ENCODE data around the gene DMPK.
"Not testable (repeated sequence)": the region's sequence is repeated elsewhere in the genome, so short reads cannot be mapped to it uniquely, and the experiment has no call there.

DMPK gene

GRCh38 chr19:45733160-45733810 is 49.0 kb downstream of the DMPK start, which contains the start of gene MEIOSIN:
TSS of gene MEIOSIN (plus strand) at chr19:45733439. CDS start at chr19:45735377, 1,938 bp downstream.
- DNase-seq: no peak

- peak; percentile 98 to 99 for DNase-seq
Observed at GRCh38 chr19:45730368-45731288, 51.7 kb downstream of the DMPK start, which contains the start of gene FBXO46. TSS of gene FBXO46 (minus strand) at chr19:45730896. CDS start at chr19:45713495, 17,401 bp downstream.

GRCh38 chr19:45729800-45730290 is 52.4 kb downstream of the DMPK start:
- DNase-seq: peak in 1 of 2 experiments; percentile 31

GRCh38 chr19:45728683-45729082 is 53.6 kb downstream of the DMPK start:
- DNase-seq: not testable (repeated sequence)

GRCh38 chr19:45720065-45720464 is 62.2 kb downstream of the DMPK start:
- not testable (repeated sequence) for DNase-seq

All from Kasumi-1 (cell line).